ENCODE results near the gene BRD3.

BRD3 gene

DNA sequence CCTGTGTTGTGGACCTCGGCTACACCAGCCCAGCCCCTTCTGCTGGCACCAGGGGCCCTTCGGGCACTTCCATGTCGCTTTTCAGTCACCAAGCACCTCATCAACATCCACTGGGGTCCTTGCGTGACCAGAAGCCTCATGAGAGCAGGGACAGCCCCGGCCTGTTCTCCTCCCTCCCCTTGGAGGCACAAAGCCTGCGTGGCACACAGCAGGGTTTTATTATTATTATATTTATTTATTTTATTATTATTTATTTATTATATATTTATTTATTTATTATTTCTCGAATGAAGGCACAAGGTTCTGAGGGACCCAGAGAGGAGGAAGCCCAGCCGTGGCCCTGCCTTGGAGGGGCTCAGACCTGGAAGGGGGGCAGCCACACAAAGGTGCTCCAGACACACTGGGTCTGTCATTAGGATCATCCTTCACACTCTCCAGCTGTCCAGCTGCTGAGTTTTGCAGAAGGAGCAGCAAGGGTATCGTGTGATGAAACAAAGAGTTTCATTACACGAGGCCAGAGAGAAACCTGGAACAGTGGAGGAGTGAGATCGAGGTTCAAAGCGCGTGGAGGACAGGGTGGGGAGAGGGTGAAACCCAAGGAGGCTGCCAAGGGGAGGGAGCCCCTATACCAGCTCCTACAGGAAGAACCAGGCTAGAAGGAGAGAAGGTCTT is 80.9 kb downstream of the BRD3 start:
- H3K4me3 ChIP-seq (ENCODE audit: low read length), result no peak overlapping the region
- peaks cover 4% of the 10 kb centered on the region for H3K27me3 ChIP-seq (ENCODE audit: control insufficient read depth, insufficient read depth, low read length)
- H3K36me3 ChIP-seq (ENCODE audit: control insufficient read depth, insufficient read depth, low read length), result no peaks in the 10 kb centered on the region
- H3K4me1 ChIP-seq (ENCODE audit: control insufficient read depth, insufficient read depth, low read length), result peaks cover 18% of the 10 kb centered on the region
- no peaks in the 10 kb centered on the region for H3K9me3 ChIP-seq (ENCODE audit: control insufficient read depth, low read length)
- no peak overlapping the region for H3K9ac ChIP-seq (ENCODE audit: low read length)

DNA sequence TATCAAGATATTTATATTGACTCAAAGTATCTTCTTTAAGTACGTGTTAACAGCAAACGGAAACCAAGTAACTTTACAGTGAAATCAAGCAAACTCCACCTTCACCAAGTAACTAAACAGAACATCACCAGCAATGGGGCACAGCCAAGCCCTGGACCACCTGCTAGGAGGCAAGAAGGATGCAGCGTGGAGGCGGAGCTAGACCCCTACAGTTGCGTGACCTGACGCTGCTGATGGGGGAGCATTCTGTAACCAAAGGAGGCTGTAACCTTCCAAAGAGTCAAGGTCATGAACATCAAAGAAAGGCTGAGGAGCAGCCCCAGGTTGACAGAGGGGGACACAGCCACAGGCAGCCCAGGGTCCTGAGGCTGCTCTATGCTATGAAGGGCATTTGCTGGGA is 81.8 kb downstream of the BRD3 start:
- H3K9ac ChIP-seq (ENCODE audit: low read length), result no peak overlapping the region

DNA sequence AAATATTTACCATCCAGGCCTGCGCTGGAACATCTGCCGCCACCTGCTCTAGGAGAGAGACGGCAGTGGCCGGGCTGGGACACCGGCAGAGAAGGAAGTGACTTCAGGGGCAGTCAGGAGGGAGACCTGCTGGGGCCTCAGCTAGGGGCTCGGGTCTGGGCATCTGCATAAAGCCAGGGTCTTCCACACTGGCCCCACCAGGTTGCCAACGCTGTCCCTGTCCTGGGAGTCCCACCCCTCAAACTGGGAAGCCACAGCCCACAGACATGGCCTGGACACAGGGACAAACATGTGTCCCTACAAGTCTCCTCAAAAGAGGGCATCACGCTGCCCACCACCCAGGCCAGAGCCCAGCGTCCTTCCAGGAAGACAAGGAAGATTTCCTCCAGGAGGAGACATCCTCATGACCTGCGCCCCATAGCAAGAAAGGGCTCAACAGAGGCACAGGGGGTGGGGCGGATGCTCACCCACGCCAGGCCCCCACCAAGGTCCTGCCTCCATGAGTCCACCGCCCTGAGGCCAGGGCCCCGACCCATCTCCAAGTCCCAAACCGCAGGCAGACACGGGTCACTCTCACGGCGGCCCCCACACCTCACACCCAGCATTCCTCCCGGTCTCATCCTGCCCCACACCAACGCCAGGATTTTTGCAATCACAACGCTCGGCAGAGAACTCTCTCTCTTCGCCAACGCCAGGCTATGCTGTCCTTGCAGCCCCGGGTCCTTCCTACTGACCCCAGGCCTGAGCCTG is 84.7 kb downstream of the BRD3 start:
- Histone ChIP-seq H3K9me3 (ENCODE audit: control insufficient read depth, low read length) (no peaks in the 10 kb centered on the region), H3K27me3 (ENCODE audit: control insufficient read depth, insufficient read depth, low read length) (no peaks in the 10 kb centered on the region), H3K9ac (ENCODE audit: low read length) (no peak overlapping the region), H3K4me1 (ENCODE audit: control insufficient read depth, insufficient read depth, low read length) (peaks cover 10% of the 10 kb centered on the region), H3K4me3 (ENCODE audit: low read length) (no peak overlapping the region), H3K36me3 (ENCODE audit: control insufficient read depth, insufficient read depth, low read length) (no peaks in the 10 kb centered on the region)

More for the DNA sequence above, 81.8 kb downstream of the BRD3 start:
- peaks cover 16% of the 10 kb centered on the region for H3K4me1 ChIP-seq (ENCODE audit: control insufficient read depth, insufficient read depth, low read length)
- no peaks in the 10 kb centered on the region for H3K9me3 ChIP-seq (ENCODE audit: control insufficient read depth, low read length)
- H3K4me3 ChIP-seq (ENCODE audit: low read length), result no peak overlapping the region
- peaks cover 3% of the 10 kb centered on the region for H3K27me3 ChIP-seq (ENCODE audit: control insufficient read depth, insufficient read depth, low read length)
- no peaks in the 10 kb centered on the region for H3K36me3 ChIP-seq (ENCODE audit: control insufficient read depth, insufficient read depth, low read length)

DNA sequence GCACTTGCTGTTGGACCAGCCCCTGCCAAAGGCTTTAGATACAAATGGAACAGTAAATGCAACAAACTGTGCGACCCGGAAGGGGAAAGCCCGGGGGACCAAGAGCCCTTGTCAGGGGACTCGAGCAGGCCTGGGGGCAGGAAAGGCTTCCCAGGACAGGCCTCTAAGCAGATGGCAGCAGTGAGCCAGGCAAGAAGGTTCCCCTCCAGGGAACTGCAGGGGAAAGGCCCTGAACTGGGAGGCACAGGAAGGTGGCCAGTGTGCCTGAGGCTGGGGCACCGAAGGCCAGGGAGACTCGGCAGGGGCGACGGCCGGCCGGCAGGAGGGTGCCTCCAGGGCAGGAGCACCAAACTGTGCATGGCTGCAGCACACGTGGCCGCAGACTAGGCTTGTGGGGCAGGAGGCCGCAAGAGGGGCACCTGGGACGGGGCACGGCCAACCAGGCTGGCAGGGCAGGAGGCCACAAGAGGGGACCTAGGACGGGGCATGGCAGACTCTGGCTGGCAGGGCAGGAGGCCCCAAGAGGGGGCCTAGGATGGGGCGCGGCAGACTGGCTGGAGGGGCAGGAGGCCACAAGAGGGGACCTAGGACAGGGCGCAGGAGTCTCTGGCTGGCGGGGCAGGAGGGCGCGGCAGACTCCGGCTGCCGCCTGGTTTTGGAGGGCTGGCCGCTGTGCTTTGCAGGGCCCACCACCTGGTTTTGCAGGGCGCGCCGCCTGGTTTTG is 85.7 kb downstream of the BRD3 start:
- H3K4me1 ChIP-seq (ENCODE audit: control insufficient read depth, insufficient read depth, low read length), result peaks cover 10% of the 10 kb centered on the region
- no peak overlapping the region for H3K9ac ChIP-seq (ENCODE audit: low read length)
- H3K27me3 ChIP-seq (ENCODE audit: control insufficient read depth, insufficient read depth, low read length), result no peaks in the 10 kb centered on the region
- H3K4me3 ChIP-seq (ENCODE audit: low read length), result no peak overlapping the region
- H3K36me3 ChIP-seq (ENCODE audit: control insufficient read depth, insufficient read depth, low read length), result no peaks in the 10 kb centered on the region
- H3K9me3 ChIP-seq (ENCODE audit: control insufficient read depth, low read length), result no peaks in the 10 kb centered on the region

DNA sequence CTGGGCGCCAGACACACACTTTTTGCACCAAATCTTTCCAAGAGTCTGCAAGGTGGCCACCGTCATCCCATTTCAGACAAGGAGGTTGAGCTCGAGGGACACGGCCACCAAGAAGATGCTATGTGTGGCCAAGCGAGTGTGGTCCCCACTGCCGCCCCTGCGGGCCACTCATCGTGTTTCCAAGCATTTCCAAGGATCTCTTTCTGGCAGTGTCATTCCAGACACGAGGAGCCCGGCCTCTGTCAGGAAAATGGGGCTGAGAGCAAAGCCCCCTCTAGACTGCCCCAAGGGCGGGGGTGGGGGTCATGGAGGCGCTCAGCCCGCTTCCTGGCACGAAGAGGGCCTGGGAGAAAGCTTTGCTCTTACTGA is 86.3 kb downstream of the BRD3 start:
- Histone ChIP-seq H3K27me3 (ENCODE audit: control insufficient read depth, insufficient read depth, low read length) (no peaks in the 10 kb centered on the region), H3K9me3 (ENCODE audit: control insufficient read depth, low read length) (no peaks in the 10 kb centered on the region), H3K9ac (ENCODE audit: low read length) (no peak overlapping the region), H3K4me1 (ENCODE audit: control insufficient read depth, insufficient read depth, low read length) (peaks cover 13% of the 10 kb centered on the region), H3K36me3 (ENCODE audit: control insufficient read depth, insufficient read depth, low read length) (no peaks in the 10 kb centered on the region), H3K4me3 (ENCODE audit: low read length) (no peak overlapping the region)

DNA sequence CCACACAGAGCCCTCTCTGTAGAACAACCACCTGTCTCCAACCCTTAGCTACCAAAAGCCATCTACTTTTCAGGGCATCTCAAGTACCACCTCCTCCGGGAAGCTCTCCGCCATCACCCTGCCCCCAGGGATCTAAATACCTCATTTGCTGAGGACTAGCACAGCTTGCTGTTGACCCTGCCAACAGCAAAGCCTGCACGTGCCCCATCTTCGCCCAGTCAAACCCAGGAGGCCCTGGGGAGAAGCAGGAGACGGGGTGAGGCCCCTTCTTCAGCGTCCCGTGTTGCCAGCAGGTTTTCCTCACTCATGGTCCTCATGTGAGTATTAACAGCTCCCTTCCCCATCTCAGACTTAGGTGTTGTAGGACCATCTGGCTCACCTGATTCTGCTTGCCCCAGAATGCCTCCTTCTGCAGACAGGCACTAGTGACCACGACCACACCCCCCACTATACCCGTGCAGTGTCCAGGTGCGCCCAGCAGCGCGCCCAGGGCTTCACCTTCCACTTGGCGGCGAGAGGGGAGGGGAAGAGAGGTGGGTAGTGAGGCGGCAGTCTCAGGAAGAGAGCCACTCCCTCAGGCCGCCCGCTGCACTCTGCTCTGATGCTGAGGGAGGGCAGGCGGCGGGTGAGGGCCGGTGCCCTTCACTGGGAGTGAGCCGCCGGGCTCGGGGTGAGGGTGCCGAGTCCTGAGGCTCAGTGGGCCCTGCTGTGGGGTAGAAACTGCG is 86.8 kb downstream of the BRD3 start:
- H3K36me3 ChIP-seq (ENCODE audit: control insufficient read depth, insufficient read depth, low read length), result no peaks in the 10 kb centered on the region
- no peak overlapping the region for H3K9ac ChIP-seq (ENCODE audit: low read length)
- H3K27me3 ChIP-seq (ENCODE audit: control insufficient read depth, insufficient read depth, low read length), result no peaks in the 10 kb centered on the region
- H3K4me1 ChIP-seq (ENCODE audit: control insufficient read depth, insufficient read depth, low read length), result peaks cover 14% of the 10 kb centered on the region
- no peak overlapping the region for H3K4me3 ChIP-seq (ENCODE audit: low read length)
- H3K9me3 ChIP-seq (ENCODE audit: control insufficient read depth, low read length), result no peaks in the 10 kb centered on the region
